Bronchial epithelial cell (primary cell): ENCODE results near the gene IFNGR1. TPM values are rescaled to one million over a fixed set of nuclear protein-coding genes. Genes with fewer than 3 reads are reported as not detected.

ENCODE experiments used
- DNase-seq: peaks from one replicate; pipeline ENCODE4 v3.0.0-alpha.2; 2010; ENCODE audit warnings: low read depth
- FAIRE-seq: peaks from 2 replicates; lab custom pipeline; 2011; peaks lifted over from hg19 to GRCh38; lab: Jason Lieb, UNC
- H3K27me3 ChIP-seq: 2 replicates; pipeline ENCODE4 v1.5.1; 2011; ENCODE audit warnings: low read length; ENCODE audit not compliant: control insufficient read depth, insufficient read depth
- H3K36me3 ChIP-seq: 2 replicates; pipeline ENCODE4 v1.5.1; 2011; ENCODE audit warnings: low read length; ENCODE audit not compliant: control insufficient read depth, insufficient read depth
- H3K4me3 ChIP-seq: 2 replicates; pipeline ENCODE4 v1.5.1; 2011; ENCODE audit warnings: mild to moderate bottlenecking, low read depth, low read length, control low read depth
- CTCF ChIP-seq: IDR thresholded peaks from 2 replicates; pipeline ENCODE4 v1.5.1; 2011; ENCODE audit warnings: mild to moderate bottlenecking, moderate library complexity, low read length, control low read depth, inconsistent platforms; ENCODE audit not compliant: insufficient read depth, severe bottlenecking
- total RNA-seq: library from RNA; depleted of rRNA; stranded (reverse); fragments of >200 nt; gene quantifications from 2 replicates; pipeline ENCODE4 v1.2.1, GENCODE V29; 2014

IFNGR1 gene
- total RNA-seq, 1 donor from 2014 or later, result 83.5 TPM

GRCh38 chr6:137197684-137198645, 21.2 kb downstream of the IFNGR1 start:
- no peak for TF ChIP-seq CTCF
- FAIRE-seq, result no peak
- DNase-seq, result no peak
- Histone ChIP-seq H3K27me3 (no peaks in the 10 kb centered on the region), H3K36me3 (no peaks in the 10 kb centered on the region), H3K4me3 (no peak overlapping the region)

- FAIRE-seq, result no peak
- no peak for DNase-seq
- TF ChIP-seq CTCF, result no peak
- Histone ChIP-seq H3K4me3 (no peak overlapping the region), H3K36me3 (no peaks in the 10 kb centered on the region), H3K27me3 (no peaks in the 10 kb centered on the region)
Measured at GRCh38 chr6:137193256-137194070, 25.7 kb downstream of the IFNGR1 start.

- Histone ChIP-seq H3K4me3 (no peak overlapping the region), H3K27me3 (no peaks in the 10 kb centered on the region), H3K36me3 (no peaks in the 10 kb centered on the region)
- DNase-seq (no peak), FAIRE-seq (no peak)
- TF ChIP-seq CTCF, result no peak
Measured at GRCh38 chr6:137192821-137193220, 26.4 kb downstream of the IFNGR1 start.

- H3K27me3 ChIP-seq, result no peaks in the 10 kb centered on the region
- TF ChIP-seq CTCF, result no peak
- no peak for FAIRE-seq
- DNase-seq, result no peak
- H3K4me3 ChIP-seq, result no peak overlapping the region
- no peaks in the 10 kb centered on the region for H3K36me3 ChIP-seq
Measured at GRCh38 chr6:137191670-137192069, 27.5 kb downstream of the IFNGR1 start.

- no peak for FAIRE-seq
- TF ChIP-seq CTCF, result no peak
- no peak for DNase-seq
- no peaks in the 10 kb centered on the region for H3K27me3 ChIP-seq
- H3K36me3 ChIP-seq, result no peaks in the 10 kb centered on the region
- H3K4me3 ChIP-seq, result no peak overlapping the region
Measured at GRCh38 chr6:137191236-137191635, 27.9 kb downstream of the IFNGR1 start.
